WTC11 (cell line): ENCODE data around the gene MINDY1. TPM values are rescaled to one million over a fixed set of nuclear protein-coding genes. Genes with fewer than 3 reads are reported as not detected.
A peak's percentile ranks its signal among the peaks of the same experiment; 100 is the strongest.

Experiments used
- ATAC-seq: fragments of 200-7000 bp; cut with Tn5 transposase; 2 replicates; pipeline ENCODE4 v1.10.0; 2021; ENCODE audit warnings: mild to moderate bottlenecking, moderate library complexity
- CTCF ChIA-PET: fragments of 300-600 bp; sonication (Branson Sonifier 250); formaldehyde crosslinking; loops from one replicate; lab custom pipeline; 2021; ENCODE audit warnings: antibody characterized with exemption; lab: Charles Lee
- POLR2A ChIA-PET: fragments of 350-600 bp; sonication (Branson Sonifier 250); formaldehyde crosslinking; loops from one replicate; lab custom pipeline; 2021; ENCODE audit warnings: antibody characterized with exemption; lab: Charles Lee
- DNase-seq: peaks from one replicate; pipeline ENCODE4 v3.0.0; 2021; ENCODE audit warnings: low spot score
- H3K27ac Mint-ChIP-seq: 2 replicates; pipeline ENCODE4 v1.8.0; 2021; ENCODE audit warnings: mixed read lengths
- H3K27me3 Mint-ChIP-seq: 2 replicates; pipeline ENCODE4 v1.8.0; 2021; ENCODE audit warnings: low read depth, mild to moderate bottlenecking, moderate library complexity, mixed read lengths
- H3K36me3 Mint-ChIP-seq: 2 replicates; pipeline ENCODE4 v1.8.0; 2021; ENCODE audit warnings: mixed read lengths
- H3K4me1 Mint-ChIP-seq: 2 replicates; pipeline ENCODE4 v1.8.0; 2022; ENCODE audit warnings: mixed read lengths
- H3K4me3 Mint-ChIP-seq: 2 replicates; pipeline ENCODE4 v1.8.0; 2021; ENCODE audit warnings: mild to moderate bottlenecking, moderate library complexity, mixed read lengths
- H3K9me3 Mint-ChIP-seq: 2 replicates; pipeline ENCODE4 v1.8.0; 2021; ENCODE audit warnings: mixed read lengths
- E2F5 ChIP-seq: sonication (generic); formaldehyde crosslinking; IDR thresholded peaks from 2 replicates; pipeline ENCODE4 v1.8.1; 2022; ENCODE audit warnings: mild to moderate bottlenecking, moderate library complexity, missing genetic modification reagents
- ELF4 ChIP-seq: sonication (generic); formaldehyde crosslinking; IDR thresholded peaks from 2 replicates; pipeline ENCODE4 v1.8.1; 2022; ENCODE audit warnings: low read depth, mild to moderate bottlenecking, moderate library complexity, missing genetic modification reagents
- FOXJ3 ChIP-seq: sonication (generic); formaldehyde crosslinking; IDR thresholded peaks from 2 replicates; pipeline ENCODE4 v1.9.0; 2021; ENCODE audit warnings: missing genetic modification reagents, mild to moderate bottlenecking, borderline replicate concordance
- FOXK1 ChIP-seq: sonication (generic); formaldehyde crosslinking; IDR thresholded peaks from 2 replicates; pipeline ENCODE4 v1.8.0; 2022; ENCODE audit warnings: mild to moderate bottlenecking, moderate library complexity, missing genetic modification reagents
- JUN ChIP-seq: sonication (generic); formaldehyde crosslinking; IDR thresholded peaks from 2 replicates; pipeline ENCODE4 v1.8.0; 2023; ENCODE audit warnings: mild to moderate bottlenecking, missing genetic modification reagents
- MXD4 ChIP-seq: fragments of 250-450 bp; sonication (Bioruptor Pico); IDR thresholded peaks from 2 replicates; pipeline ENCODE4 v1.8.0; 2021; ENCODE audit warnings: mild to moderate bottlenecking, moderate library complexity, borderline replicate concordance
- MYBL2 ChIP-seq: sonication (generic); formaldehyde crosslinking; IDR thresholded peaks from 2 replicates; pipeline ENCODE4 v1.8.1; 2023; ENCODE audit warnings: mild to moderate bottlenecking, moderate library complexity, missing genetic modification reagents
- NFYB ChIP-seq: sonication (generic); formaldehyde crosslinking; conservative IDR thresholded peaks from 2 replicates; pipeline ENCODE4 v1.8.0; 2022; ENCODE audit warnings: low read depth, missing genetic modification reagents
- NR1H2 ChIP-seq: sonication (generic); formaldehyde crosslinking; IDR thresholded peaks from 2 replicates; pipeline ENCODE4 v1.9.0; 2021; ENCODE audit warnings: mild to moderate bottlenecking, moderate library complexity, missing genetic modification reagents
- NR3C1 ChIP-seq: sonication (generic); formaldehyde crosslinking; conservative IDR thresholded peaks from 2 replicates; pipeline ENCODE4 v1.8.1; 2023; ENCODE audit warnings: low read depth, mild to moderate bottlenecking, missing genetic modification reagents
- SP1 ChIP-seq: sonication (generic); formaldehyde crosslinking; conservative IDR thresholded peaks from 2 replicates; pipeline ENCODE4 v1.8.1; 2022; ENCODE audit warnings: missing genetic modification reagents
- STAT6 ChIP-seq: sonication (generic); formaldehyde crosslinking; conservative IDR thresholded peaks from 2 replicates; pipeline ENCODE4 v1.8.1; 2023; ENCODE audit warnings: mild to moderate bottlenecking, low read depth, missing genetic modification reagents, moderate library complexity
- TEAD4 ChIP-seq: sonication (generic); formaldehyde crosslinking; IDR thresholded peaks from 2 replicates; pipeline ENCODE4 v1.8.0; 2022; ENCODE audit warnings: mild to moderate bottlenecking, missing genetic modification reagents
- USF1 ChIP-seq: sonication (generic); formaldehyde crosslinking; IDR thresholded peaks from 2 replicates; pipeline ENCODE4 v1.8.0; 2022; ENCODE audit warnings: mild to moderate bottlenecking, missing genetic modification reagents
- USF2 ChIP-seq: sonication (generic); formaldehyde crosslinking; IDR thresholded peaks from 2 replicates; pipeline ENCODE4 v1.8.1; 2023; ENCODE audit warnings: mild to moderate bottlenecking, missing genetic modification reagents, moderate library complexity
- ZMAT4 ChIP-seq: fragments of 250-450 bp; sonication (Bioruptor Pico); IDR thresholded peaks from 2 replicates; pipeline ENCODE4 v1.9.0; 2021; ENCODE audit warnings: mild to moderate bottlenecking
- ZNF232 ChIP-seq: sonication (generic); formaldehyde crosslinking; IDR thresholded peaks from 2 replicates; pipeline ENCODE4 v1.8.0; 2022; ENCODE audit warnings: mild to moderate bottlenecking, missing genetic modification reagents
- ZNF396 ChIP-seq: fragments of 250-450 bp; sonication (Bioruptor Pico); IDR thresholded peaks from 2 replicates; pipeline ENCODE4 v1.8.0; 2021; ENCODE audit warnings: mild to moderate bottlenecking, moderate library complexity, borderline replicate concordance
- ZNF423 ChIP-seq: fragments of 250-450 bp; sonication (Bioruptor Pico); IDR thresholded peaks from 2 replicates; pipeline ENCODE4 v2.1.2; 2022; ENCODE audit warnings: mild to moderate bottlenecking, moderate library complexity
- total RNA-seq: library from RNA; stranded (reverse); gene quantifications from 3 replicates; pipeline ENCODE4 v1.2.3, GENCODE V29; 2021
- TF ChIP-seq, protein P1 (sequence below): sonication (generic); formaldehyde crosslinking; IDR thresholded peaks from 2 replicates; pipeline ENCODE4 v1.8.1; 2022; ENCODE audit warnings: missing genetic modification reagents, borderline replicate concordance
- TF ChIP-seq, protein P2 (sequence below): sonication (generic); formaldehyde crosslinking; conservative IDR thresholded peaks from 2 replicates; pipeline ENCODE4 v1.8.1; 2022; ENCODE audit warnings: mild to moderate bottlenecking, missing genetic modification reagents

MINDY1 gene
- total RNA-seq, 1 experiment from 2014 or later = 10.1 TPM

DNA sequence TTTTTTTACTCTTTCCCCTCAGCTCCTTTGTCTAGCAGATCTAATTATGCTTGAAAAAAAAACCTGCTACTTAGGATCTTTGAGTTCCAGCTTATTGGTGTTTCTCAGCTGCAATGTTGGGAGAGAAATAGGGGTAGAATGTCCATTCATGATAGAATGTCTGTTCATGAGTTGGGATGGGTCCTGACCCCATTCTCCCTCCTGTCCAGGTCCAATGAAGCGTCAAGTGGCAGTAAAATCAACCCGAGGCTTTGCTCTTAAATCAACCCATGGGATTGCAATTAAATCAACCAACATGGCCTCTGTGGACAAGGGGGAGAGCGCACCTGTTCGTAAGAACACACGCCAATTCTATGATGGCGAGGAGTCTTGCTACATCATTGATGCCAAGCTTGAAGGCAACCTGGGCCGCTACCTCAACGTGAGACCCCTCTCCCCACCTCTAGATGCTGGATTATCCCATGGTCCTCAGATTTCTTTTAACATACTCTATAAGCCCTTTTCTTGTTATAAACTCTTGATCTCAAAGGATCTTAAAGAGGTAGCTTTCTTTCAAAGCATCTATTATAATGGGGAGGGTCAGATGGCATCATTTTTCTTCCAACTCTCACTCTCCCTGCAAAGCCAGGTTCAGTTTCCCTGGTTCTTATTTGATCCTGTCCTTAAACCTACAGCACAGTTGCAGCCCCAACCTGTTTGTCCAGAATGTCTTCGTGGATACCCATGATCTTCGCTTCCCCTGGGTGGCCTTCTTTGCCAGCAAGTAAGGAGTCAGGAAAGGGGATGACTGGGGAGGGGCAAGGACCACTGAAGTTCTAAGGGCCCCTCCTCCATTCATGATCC, 43.2 kb downstream of the MINDY1 start:
- POLR2A ChIA-PET = no interaction called here
- TF ChIP-seq MYBL2 (no peak), MXD4 (no peak), ZNF396 (no peak)
- TF ChIP-seq, protein P1, sequence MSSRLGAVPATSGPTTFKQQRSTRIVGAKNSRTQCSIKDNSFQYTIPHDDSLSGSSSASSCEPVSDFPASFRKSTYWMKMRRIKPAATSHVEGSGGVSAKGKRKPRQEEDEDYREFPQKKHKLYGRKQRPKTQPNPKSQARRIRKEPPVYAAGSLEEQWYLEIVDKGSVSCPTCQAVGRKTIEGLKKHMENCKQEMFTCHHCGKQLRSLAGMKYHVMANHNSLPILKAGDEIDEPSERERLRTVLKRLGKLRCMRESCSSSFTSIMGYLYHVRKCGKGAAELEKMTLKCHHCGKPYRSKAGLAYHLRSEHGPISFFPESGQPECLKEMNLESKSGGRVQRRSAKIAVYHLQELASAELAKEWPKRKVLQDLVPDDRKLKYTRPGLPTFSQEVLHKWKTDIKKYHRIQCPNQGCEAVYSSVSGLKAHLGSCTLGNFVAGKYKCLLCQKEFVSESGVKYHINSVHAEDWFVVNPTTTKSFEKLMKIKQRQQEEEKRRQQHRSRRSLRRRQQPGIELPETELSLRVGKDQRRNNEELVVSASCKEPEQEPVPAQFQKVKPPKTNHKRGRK (CRISPR knock-in tag) = no peak
- Mint-ChIP-seq H3K36me3 (peaks cover 89% of the 10 kb centered on the region), H3K9me3 (no peaks in the 10 kb centered on the region), H3K27ac (peak overlapping the region; percentile 33; the same call in 1 of the 2 replicates), H3K4me1 (no peaks in the 10 kb centered on the region), H3K27me3 (no peaks in the 10 kb centered on the region), H3K4me3 (no peak overlapping the region)
- CTCF ChIA-PET = interaction anchor here (0.9 to 1.7 kb wide), 2 partner anchors 16 to 17 kb away, joined by 3 to 5 read pairs; no protein-coding TSS in a partner anchor
- DNase-seq (no peak), ATAC-seq (no peak)

DNA sequence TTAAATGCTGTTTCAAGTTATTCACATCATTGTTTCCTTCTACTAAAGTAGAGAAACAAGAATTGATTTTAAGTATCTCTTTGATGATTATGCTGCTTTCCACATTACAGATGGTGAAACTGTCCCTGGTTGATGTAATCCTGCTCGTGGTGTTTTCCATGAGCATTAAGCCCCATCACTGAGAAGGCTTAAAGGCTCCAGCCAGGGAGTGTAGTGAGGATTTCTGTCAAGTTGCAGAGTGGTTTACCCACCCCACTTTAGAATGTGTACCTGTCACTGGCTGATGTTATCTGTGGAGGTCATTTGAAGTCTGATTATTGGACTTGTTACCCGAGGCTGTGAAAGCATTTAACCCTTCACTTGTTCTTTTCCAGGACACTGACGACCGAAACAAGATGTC, 44.9 kb downstream of the MINDY1 start:
- POLR2A ChIA-PET = no interaction called here
- Mint-ChIP-seq H3K36me3 (peaks cover 85% of the 10 kb centered on the region), H3K4me3 (no peak overlapping the region), H3K27ac (no peak overlapping the region), H3K9me3 (no peaks in the 10 kb centered on the region), H3K27me3 (no peaks in the 10 kb centered on the region), H3K4me1 (no peaks in the 10 kb centered on the region)
- TF ChIP-seq, protein P2, sequence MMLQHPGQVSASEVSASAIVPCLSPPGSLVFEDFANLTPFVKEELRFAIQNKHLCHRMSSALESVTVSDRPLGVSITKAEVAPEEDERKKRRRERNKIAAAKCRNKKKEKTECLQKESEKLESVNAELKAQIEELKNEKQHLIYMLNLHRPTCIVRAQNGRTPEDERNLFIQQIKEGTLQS (CRISPR knock-in tag) = no peak
- TF ChIP-seq E2F5 (CRISPR knock-in tag) (no peak), JUN (CRISPR knock-in tag) (no peak), NFYB (CRISPR knock-in tag) (no peak), USF1 (CRISPR knock-in tag) (no peak), FOXK1 (CRISPR knock-in tag) (no peak), ZMAT4 (CRISPR knock-in tag) (no peak), ZNF232 (CRISPR knock-in tag) (no peak), NR1H2 (CRISPR knock-in tag) (no peak), TEAD4 (no peak), NR3C1 (CRISPR knock-in tag) (no peak), FOXJ3 (CRISPR knock-in tag) (no peak), ZNF423 (no peak)
- CTCF ChIA-PET = interaction anchor here (1.0 to 1.7 kb wide), 3 partner anchors 10 to 35 kb away, joined by 3 to 5 read pairs (median 5); no protein-coding TSS in a partner anchor
- no peak for ATAC-seq
- no peak for DNase-seq

- Mint-ChIP-seq H3K27me3 (no peaks in the 10 kb centered on the region), H3K4me1 (no peaks in the 10 kb centered on the region), H3K9me3 (no peaks in the 10 kb centered on the region), H3K4me3 (no peak overlapping the region), H3K27ac (no peak overlapping the region), H3K36me3 (peaks cover 74% of the 10 kb centered on the region)
- ChIA-PET POLR2A (interaction anchor here (0.6 kb wide), 1 partner anchor 186 kb away, joined by 4 read pairs; no protein-coding TSS in a partner anchor), CTCF (no interaction called here)
- no peak for DNase-seq
- no peak for ATAC-seq
- TF ChIP-seq SP1 (CRISPR knock-in tag) (no peak), USF2 (no peak), MXD4 (no peak), ELF4 (CRISPR knock-in tag) (no peak), STAT6 (no peak)
- TF ChIP-seq, protein P1 (CRISPR knock-in tag) = no peak
These were observed 46.1 kb downstream of the MINDY1 start for GRCh38 chr1:150960646-150961045.
